ENCODE measurements around the gene MEF2D.

GRCh38 chr1:156475568-156476500 is 24.7 kb downstream of the MEF2D start:
- TF ChIP-seq, protein P1, sequence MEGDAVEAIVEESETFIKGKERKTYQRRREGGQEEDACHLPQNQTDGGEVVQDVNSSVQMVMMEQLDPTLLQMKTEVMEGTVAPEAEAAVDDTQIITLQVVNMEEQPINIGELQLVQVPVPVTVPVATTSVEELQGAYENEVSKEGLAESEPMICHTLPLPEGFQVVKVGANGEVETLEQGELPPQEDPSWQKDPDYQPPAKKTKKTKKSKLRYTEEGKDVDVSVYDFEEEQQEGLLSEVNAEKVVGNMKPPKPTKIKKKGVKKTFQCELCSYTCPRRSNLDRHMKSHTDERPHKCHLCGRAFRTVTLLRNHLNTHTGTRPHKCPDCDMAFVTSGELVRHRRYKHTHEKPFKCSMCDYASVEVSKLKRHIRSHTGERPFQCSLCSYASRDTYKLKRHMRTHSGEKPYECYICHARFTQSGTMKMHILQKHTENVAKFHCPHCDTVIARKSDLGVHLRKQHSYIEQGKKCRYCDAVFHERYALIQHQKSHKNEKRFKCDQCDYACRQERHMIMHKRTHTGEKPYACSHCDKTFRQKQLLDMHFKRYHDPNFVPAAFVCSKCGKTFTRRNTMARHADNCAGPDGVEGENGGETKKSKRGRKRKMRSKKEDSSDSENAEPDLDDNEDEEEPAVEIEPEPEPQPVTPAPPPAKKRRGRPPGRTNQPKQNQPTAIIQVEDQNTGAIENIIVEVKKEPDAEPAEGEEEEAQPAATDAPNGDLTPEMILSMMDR (IDR thresholded peaks at IDR 0.05) = no peak
- TF ChIP-seq POLR2A (IDR thresholded peaks at IDR 0.05) = no peak
